ENCODE measurements around the gene WDSUB1. TPM values are rescaled to one million over a fixed set of nuclear protein-coding genes. Genes with fewer than 3 reads are reported as not detected.

Gene WDSUB1
- total RNA-seq, 1 experiment from 2014 or later = 6.4 TPM

- DNase-seq (ENCODE audit: low read depth) = no peak
Measured at GRCh38 chr2:159266554-159266953, 19.9 kb downstream of the WDSUB1 start.

GRCh38 chr2:159265171-159265576 lies 21.3 kb downstream of the WDSUB1 start:
- no peak for DNase-seq (ENCODE audit: low read depth)

GRCh38 chr2:159262904-159263303 lies 23.6 kb downstream of the WDSUB1 start:
- no peak for DNase-seq (ENCODE audit: low read depth)

GRCh38 chr2:159262226-159262625 lies 24.3 kb downstream of the WDSUB1 start:
- no peak for DNase-seq (ENCODE audit: low read depth)

GRCh38 chr2:159256159-159256558 lies 30.3 kb downstream of the WDSUB1 start:
- DNase-seq (ENCODE audit: low read depth) = peak; percentile 60

- no peak for DNase-seq (ENCODE audit: low read depth)
Measured at GRCh38 chr2:159252905-159253304, 33.6 kb downstream of the WDSUB1 start.

GRCh38 chr2:159251296-159252173 lies 35.0 kb downstream of the WDSUB1 start:
- DNase-seq (ENCODE audit: low read depth) = no peak

GRCh38 chr2:159249990-159250715 lies 36.4 kb downstream of the WDSUB1 start:
- DNase-seq (ENCODE audit: low read depth) = peak; percentile 94

GRCh38 chr2:159246325-159246988 lies 40.0 kb downstream of the WDSUB1 start:
- DNase-seq (ENCODE audit: low read depth) = no peak

GRCh38 chr2:159243529-159243928 lies 43.0 kb downstream of the WDSUB1 start:
- no peak for DNase-seq (ENCODE audit: low read depth)

- DNase-seq (ENCODE audit: low read depth) = no peak
Measured at GRCh38 chr2:159234868-159235267, 51.6 kb downstream of the WDSUB1 start.

GRCh38 chr2:159232456-159233170 lies 53.9 kb downstream of the WDSUB1 start:
- DNase-seq (ENCODE audit: low read depth) = peak; percentile 24

GRCh38 chr2:159230145-159230877 lies 56.2 kb downstream of the WDSUB1 start:
- DNase-seq (ENCODE audit: low read depth) = no peak

- no peak for DNase-seq (ENCODE audit: low read depth)
Measured at GRCh38 chr2:159229476-159230144, 56.9 kb downstream of the WDSUB1 start.

- DNase-seq (ENCODE audit: low read depth) = no peak
Measured at GRCh38 chr2:159228081-159228581, 58.4 kb downstream of the WDSUB1 start.

GRCh38 chr2:159227467-159227866 lies 59.0 kb downstream of the WDSUB1 start:
- no peak for DNase-seq (ENCODE audit: low read depth)

GRCh38 chr2:159226608-159227385 lies 59.7 kb downstream of the WDSUB1 start:
- DNase-seq (ENCODE audit: low read depth) = no peak

GRCh38 chr2:159226059-159226461 lies 60.4 kb downstream of the WDSUB1 start:
- peak; percentile 36 for DNase-seq (ENCODE audit: low read depth)
